Pancreas (tissue), 10 donors: Measurements from ENCODE around the gene HIVEP3. TPM values are rescaled to one million over a fixed set of nuclear protein-coding genes. Genes with fewer than 3 reads are reported as not detected.
A peak's percentile ranks its signal among the peaks of the same experiment; 100 is the strongest.

Experiments used
- ATAC-seq, 4 donors: fragments of 200-7000 bp; cut with Tn5 transposase; one replicate each; pipeline versions ENCODE4 v1.8.0 to v1.9.1; 2020; ENCODE audit warnings: mild to moderate bottlenecking in 4 of 4, moderate library complexity in 4 of 4
- DNase-seq, 6 donors: peaks; one replicate each; pipeline ENCODE4 v3.0.0-alpha.2; 2020
- FAIRE-seq: peaks from 2 replicates; lab custom pipeline; 2012; peaks lifted over from hg19 to GRCh38; lab: Jason Lieb, UNC
- H3K27ac ChIP-seq, 4 donors: fragments of 200-600 bp; sonication (generic); 1 replicate in 3 of 4; 2 replicates in 1 of 4; pipeline versions ENCODE4 v1.5.0 to v1.8.0; 2020
- H3K27me3 ChIP-seq, 4 donors: fragments of 200-600 bp; one replicate each; pipeline ENCODE4 v1.8.0; 2021
- H3K36me3 ChIP-seq, 3 donors: fragments of 200-600 bp; sonication (generic) in 1 of 3; one replicate each; pipeline versions ENCODE4 v1.5.0 to v1.8.0; 2020 to 2021
- H3K4me1 ChIP-seq, 3 donors: fragments of 200-600 bp; one replicate each; pipeline ENCODE4 v1.8.0; 2021
- H3K4me3 ChIP-seq, 4 donors: fragments of 200-600 bp; sonication (generic) in 2 of 4; one replicate each; pipeline versions ENCODE4 v1.5.0 to v1.8.0; 2020 to 2021
- H3K9me3 ChIP-seq, 4 donors: fragments of 200-600 bp; one replicate each; pipeline ENCODE4 v1.8.0; 2021
- CTCF ChIP-seq, 4 donors: fragments of 200-600 bp; sonication (generic) in 3 of 4; IDR thresholded peaks; one replicate each; pipeline versions ENCODE4 v1.5.0 to v1.8.0; 2021; ENCODE audit warnings: antibody characterized with exemption in 4 of 4
- WGBS, 2 donors: extraction: QIAGEN DNeasy Blood & Tissue Kit; methylation state at CpG; one replicate each; pipeline ENCODE4 v1.1.7; 2013; 5-methylcytosine and 5-hydroxymethylcytosine counted together
- intact Hi-C, 3 donors: fragments of 100-400 bp; cut with DNase I; formaldehyde crosslinking; loops; one replicate each; pipeline versions ENCODE4 v1.11.1 to v1.14.2; 2022
- polyA plus RNA-seq, 2 donors: library from polyadenylated mRNA; stranded (reverse); fragments of 200-250 nt; gene quantifications; one replicate each; pipeline ENCODE4 v1.2.3, GENCODE V29; 2013
- total RNA-seq, 6 donors: library from RNA; stranded (reverse); fragmentation: NEBNext Ultra II Directional in 4 of 6; extraction: Animal tissue kit (Norgen Biotek cat#: 25700) in 4 of 6; gene quantifications; one replicate each; pipeline versions ENCODE4 v1.2.1 to v1.2.4, GENCODE V29; 2021 to 2023
- donor health status: healthy with polysubstance abuse.
- donor health status: DM: no; HTN: no; CAD: no; lungs with moderate emphysema.
- donor health status: DM: no; HTN: no; CAD: no.
- donor health status: control.
- donor health status: control.
- donor health status: Bipolar disorder and iron deficiency.
- donor health status: DM: yes; HTN: yes; CAD: no.
- donor health status: DM: no; HTN: no; CAD: no.
- donor health status: DM: no; HTN: no; CAD: no.
- donor health status: DM: yes; HTN: yes; CAD: no.

Gene HIVEP3
- total and polyA plus RNA-seq, 8 donors = 2.7 to 5.0 (median 3.1) TPM

- Histone ChIP-seq H3K9me3 (no peaks in the 10 kb centered on the region), H3K4me3 (no peak overlapping the region), H3K27ac (no peak overlapping the region), H3K27me3 (no peaks in the 10 kb centered on the region), H3K36me3 (no peaks in the 10 kb centered on the region), H3K4me1 (peaks cover 11 to 22% (median 22%) of the 10 kb centered on the region in 3 donors)
- ATAC-seq (no peak), FAIRE-seq (no peak), DNase-seq (no peak)
- intact Hi-C loops = no loop called here
- no peak for TF ChIP-seq CTCF (IDR thresholded peaks at IDR 0.05)
- WGBS, 2 donors = 97 to 99% methylated on average over 3 of the region's 3 CpGs
These were observed 137.8 kb downstream of the HIVEP3 start for GRCh38 chr1:41780916-41781315.

GRCh38 chr1:41780322-41780721, 138.4 kb downstream of the HIVEP3 start:
- no peak overlapping the region for H3K4me3 ChIP-seq
- H3K27me3 ChIP-seq = no peaks in the 10 kb centered on the region
- intact Hi-C loops = no loop called here
- H3K9me3 ChIP-seq = no peaks in the 10 kb centered on the region
- H3K4me1 ChIP-seq = peaks cover 12 to 23% (median 22%) of the 10 kb centered on the region in 3 donors
- no peak for TF ChIP-seq CTCF (IDR thresholded peaks at IDR 0.05)
- no peaks in the 10 kb centered on the region for H3K36me3 ChIP-seq
- no peak overlapping the region for H3K27ac ChIP-seq
- DNase-seq = no peak
- ATAC-seq = no peak
- FAIRE-seq = no peak
- WGBS, 2 donors = 93 to 94% methylated on average over 2 of the region's 2 CpGs

- Histone ChIP-seq H3K36me3 (no peaks in the 10 kb centered on the region), H3K4me3 (no peak overlapping the region), H3K27me3 (no peaks in the 10 kb centered on the region), H3K9me3 (no peaks in the 10 kb centered on the region), H3K4me1 (peaks cover 12 to 23% (median 22%) of the 10 kb centered on the region in 3 donors), H3K27ac (no peak overlapping the region)
- FAIRE-seq (no peak), DNase-seq (no peak), ATAC-seq (no peak)
- no peak for TF ChIP-seq CTCF (IDR thresholded peaks at IDR 0.05)
- intact Hi-C loops = no loop called here
- WGBS, 2 donors = 97% methylated on average over 6 of the region's 6 CpGs
These were observed 139.4 kb downstream of the HIVEP3 start for GRCh38 chr1:41779360-41779759.

GRCh38 chr1:41777695-41778094, 141.0 kb downstream of the HIVEP3 start:
- intact Hi-C loops = no loop called here
- FAIRE-seq (no peak), ATAC-seq (peak; percentile 25 to 48 (median 38)), DNase-seq (peak in 2 of 6 donors; percentile 34 to 48)
- Histone ChIP-seq H3K9me3 (no peaks in the 10 kb centered on the region), H3K4me3 (no peak overlapping the region), H3K27ac (peak overlapping the region; percentile 10 to 70 (median 54)), H3K4me1 (peaks cover 12 to 30% (median 23%) of the 10 kb centered on the region in 3 donors), H3K27me3 (no peaks in the 10 kb centered on the region), H3K36me3 (no peaks in the 10 kb centered on the region)
- no peak for TF ChIP-seq CTCF (IDR thresholded peaks at IDR 0.05)
- 39% methylated on average over 10 of the region's 10 CpGs for WGBS, 2 donors

- intact Hi-C loops = no loop called here
- Histone ChIP-seq H3K27me3 (no peaks in the 10 kb centered on the region), H3K4me1 (peaks cover 12 to 31% (median 23%) of the 10 kb centered on the region in 3 donors), H3K9me3 (no peaks in the 10 kb centered on the region), H3K36me3 (no peaks in the 10 kb centered on the region), H3K4me3 (no peak overlapping the region), H3K27ac (peak overlapping the region; percentile 10 to 70 (median 54))
- 13 to 24% methylated on average over 7 to 8 of the region's 8 CpGs for WGBS, 2 donors
- no peak for TF ChIP-seq CTCF (IDR thresholded peaks at IDR 0.05)
- peak; percentile 89 to 97 (median 94) for DNase-seq
- ATAC-seq = peak; percentile 87 to 92 (median 88)
- FAIRE-seq = no peak
These were observed 141.8 kb downstream of the HIVEP3 start for GRCh38 chr1:41776891-41777441.
